GM12864 (cell line): ENCODE results near the gene FAM98C.
"Not testable (repeated sequence)": the region's sequence is repeated elsewhere in the genome, so short reads cannot be mapped to it uniquely, and the experiment has no call there.

ENCODE experiments used
- DNase-seq: peaks from one replicate; pipeline ENCODE4 v3.0.0-alpha.2; 2011; ENCODE audit warnings: low read depth
- H3K4me3 ChIP-seq: 2 replicates; pipeline ENCODE4 v1.5.1; 2011; ENCODE audit warnings: mild to moderate bottlenecking, low read depth, low read length, control low read depth
- CTCF ChIP-seq: IDR thresholded peaks from 2 replicates; pipeline ENCODE4 v1.5.1; 2011; ENCODE audit warnings: low read depth, mild to moderate bottlenecking, moderate library complexity, low read length, control low read depth, inconsistent platforms; ENCODE audit errors: missing control alignments

The FAM98C gene

DNA sequence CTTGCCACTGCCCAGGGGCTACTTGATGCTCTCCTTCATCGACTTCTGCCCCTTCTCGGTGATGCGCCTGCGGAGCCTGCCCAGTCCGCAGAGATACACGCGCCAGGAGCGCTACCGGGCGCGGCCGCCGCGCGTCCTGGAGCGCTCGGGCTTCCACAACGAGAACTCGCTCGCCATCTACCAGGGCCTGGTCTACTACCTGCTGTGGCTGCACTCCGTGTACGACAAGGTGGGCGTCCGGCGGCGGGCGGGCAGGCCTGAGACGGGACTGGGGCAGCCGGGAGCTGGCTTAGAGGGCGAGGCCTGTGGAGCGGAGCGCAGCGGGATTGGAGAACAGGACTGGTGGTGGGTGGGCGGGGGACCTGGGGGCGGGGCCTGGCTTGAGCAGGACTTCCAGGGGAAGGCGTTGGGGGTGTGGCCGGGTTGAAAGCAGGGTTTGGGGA is 41.2 kb upstream of the FAM98C start:
- H3K4me3 ChIP-seq, result peak overlapping the region; percentile 58
- peak; percentile 38 for TF ChIP-seq CTCF
- DNase-seq, result peak; percentile 38

DNA sequence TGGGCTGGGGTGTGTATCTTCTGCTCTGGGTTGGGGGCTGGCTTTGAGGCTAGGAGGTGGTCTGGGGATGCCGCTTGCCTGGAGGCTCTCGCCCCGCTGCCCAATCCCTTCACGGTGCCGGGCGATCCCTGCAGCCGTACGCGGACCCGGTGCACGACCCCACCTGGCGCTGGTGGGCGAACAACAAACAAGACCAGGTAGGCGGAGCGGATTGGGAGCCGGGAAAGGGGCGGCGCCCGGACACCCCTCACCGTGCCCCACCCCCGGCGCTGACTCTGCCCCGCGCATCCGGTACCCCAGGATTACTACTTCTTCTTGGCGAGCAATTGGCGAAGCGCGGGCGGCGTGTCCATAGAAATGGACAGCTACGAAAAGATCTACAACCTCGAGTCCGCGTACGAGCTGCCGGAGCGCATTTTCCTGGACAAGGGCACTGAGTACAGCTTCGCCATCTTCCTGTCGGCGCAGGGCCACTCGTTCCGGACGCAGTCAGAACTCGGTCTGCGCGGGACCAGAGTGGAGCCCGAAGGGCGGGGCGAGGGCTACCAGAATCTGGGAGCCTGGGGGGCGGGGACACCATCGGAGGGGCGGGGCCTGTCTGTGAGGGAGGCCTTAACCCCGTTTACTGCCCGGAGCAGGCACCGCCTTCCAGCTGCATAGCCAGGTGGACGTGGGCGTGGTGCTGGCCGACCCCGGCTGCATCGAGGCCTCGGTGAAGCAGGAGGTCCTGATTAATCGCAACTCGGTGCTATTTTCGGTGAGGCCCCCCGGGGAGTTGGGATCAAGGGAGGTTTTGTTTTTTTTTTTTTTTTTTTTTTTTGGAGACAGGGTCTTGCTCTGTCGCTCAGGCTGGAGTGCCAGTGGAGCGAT is 40.6 kb upstream of the FAM98C start:
- H3K4me3 ChIP-seq, result peak overlapping the region; percentile 58
- no peak for TF ChIP-seq CTCF
- peak; percentile 13 for DNase-seq

DNA sequence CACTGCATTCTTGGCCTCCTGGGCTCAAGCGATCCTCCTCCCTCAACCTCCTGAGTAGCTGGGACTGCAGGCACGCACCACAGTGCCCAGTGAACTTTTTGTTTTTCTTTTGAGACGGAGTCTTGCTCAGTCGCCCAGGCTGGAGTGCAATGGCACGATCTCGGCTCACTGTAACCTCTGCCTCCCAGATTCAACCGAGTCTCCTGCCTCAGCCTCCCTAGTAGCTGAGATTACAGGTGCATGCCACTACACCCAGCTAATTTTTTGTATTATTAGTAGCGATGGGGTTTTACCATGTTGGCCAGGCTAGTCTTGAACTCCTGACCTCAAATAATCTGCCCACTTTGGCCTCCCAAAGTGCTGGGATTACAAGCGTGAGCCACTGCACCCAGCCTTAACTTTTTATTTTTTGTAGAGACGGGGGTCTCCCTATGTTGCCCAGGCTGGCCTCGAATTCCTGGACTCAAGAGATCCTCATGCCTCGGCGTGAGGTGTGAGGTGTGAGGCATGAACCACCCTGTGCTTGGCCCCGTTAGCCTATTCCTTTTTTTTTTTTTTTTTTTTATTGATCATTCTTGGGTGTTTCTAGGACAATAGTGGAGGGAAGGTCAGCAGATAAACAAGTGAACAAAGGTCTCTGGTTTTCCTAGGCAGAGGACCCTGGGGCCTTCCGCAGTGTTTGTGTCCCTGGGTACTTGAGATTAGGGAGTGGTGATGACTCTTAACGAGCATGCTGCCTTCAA is 39.8 kb upstream of the FAM98C start:
- not testable (repeated sequence) for H3K4me3 ChIP-seq, DNase-seq

- no peak overlapping the region for H3K4me3 ChIP-seq
- TF ChIP-seq CTCF, result no peak
- no peak for DNase-seq
Observed at GRCh38 chr19:38367041-38367440, 35.9 kb upstream of the FAM98C start.

DNA sequence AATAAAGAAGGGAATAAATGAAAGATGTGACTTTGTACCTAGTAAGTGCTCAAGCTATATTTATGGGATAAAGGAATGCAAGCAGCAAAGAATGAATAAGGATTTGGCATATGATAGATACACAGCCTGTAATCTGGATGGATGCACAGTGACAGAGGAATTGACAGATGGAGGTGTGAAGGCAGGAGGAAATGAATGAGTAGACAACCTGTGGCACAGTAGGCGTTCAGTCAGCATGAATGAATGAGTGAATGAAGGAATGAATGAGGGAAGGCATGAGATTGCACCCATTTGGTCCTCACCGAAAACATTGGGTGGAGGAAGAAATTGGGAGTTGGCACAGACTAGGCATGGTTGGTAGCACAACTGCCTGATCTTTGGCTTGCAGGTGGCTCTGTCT is 33.3 kb upstream of the FAM98C start:
- TF ChIP-seq CTCF, result no peak
- no peak for DNase-seq
- H3K4me3 ChIP-seq, result no peak overlapping the region

- DNase-seq, result no peak
- H3K4me3 ChIP-seq, result no peak overlapping the region
- TF ChIP-seq CTCF, result no peak
Observed at GRCh38 chr19:38370299-38370698, 32.6 kb upstream of the FAM98C start.

DNA sequence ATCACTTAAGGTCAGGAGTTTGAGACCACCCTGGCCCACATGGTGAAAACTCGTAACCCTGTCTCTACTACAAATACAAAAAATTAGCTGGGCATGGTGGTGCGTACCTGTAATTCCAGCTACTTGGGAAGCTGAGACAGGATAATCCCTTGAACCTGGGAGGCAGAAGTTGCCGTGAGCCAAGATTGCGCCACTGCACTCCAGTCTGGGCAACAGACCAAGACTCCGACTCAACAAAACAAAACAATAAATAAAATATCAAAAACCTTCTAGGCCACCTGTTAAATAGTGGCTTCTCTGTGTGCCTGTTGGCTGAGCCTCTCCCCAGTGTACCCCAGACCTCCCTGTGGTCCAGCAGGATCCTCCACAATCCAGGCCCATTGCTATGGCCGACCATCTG is 31.8 kb upstream of the FAM98C start:
- no peak overlapping the region for H3K4me3 ChIP-seq
- TF ChIP-seq CTCF, result no peak
- no peak for DNase-seq
